ENCODE measurements around the gene HCN1. TPM values are rescaled to one million over a fixed set of nuclear protein-coding genes. Genes with fewer than 3 reads are reported as not detected.

HCN1 gene
- total and polyA plus RNA-seq, 2 of the 4 experiments (the other 2 are of a cell fraction), result not detected

GRCh38 chr5:45262061-45262590 is 434.1 kb downstream of the HCN1 start:
- intact Hi-C loops (cut with micrococcal nuclease), result no loop called here
- dilution Hi-C loops (cut with HindIII; ENCODE audit: low sequenced_read_pairs, unreplicated experiment), result no loop called here
- ATAC-seq (ENCODE audit: low read depth) (no peak), DNase-seq (no peak)
- Histone ChIP-seq H3K4ac (ENCODE audit: low read depth, low read length) (no peak overlapping the region), H2AFZ (replicated peaks; ENCODE audit: low read length, poor library complexity) (no peak overlapping the region), H3K4me3 (ENCODE audit: insufficient read depth, low read depth, low read length) (no peak overlapping the region), H3K27ac (ENCODE audit: insufficient read depth, low read length) (no peak overlapping the region), H3K27me3 (ENCODE audit: control insufficient read depth, insufficient read depth, low read length) (no peaks in the 10 kb centered on the region), H3K36me3 (ENCODE audit: control insufficient read depth, insufficient read depth, low read length) (no peaks in the 10 kb centered on the region), H4K91ac (ENCODE audit: insufficient read depth, low read depth, low read length) (no peak overlapping the region), H3K23ac (ENCODE audit: low read depth, low read length) (no peak overlapping the region), H3K4me2 (ENCODE audit: low read depth, low read length) (no peak overlapping the region), H3K9me3 (ENCODE audit: control insufficient read depth, insufficient read depth, low read length) (peaks cover 9% of the 10 kb centered on the region), H2BK120ac (ENCODE audit: low read depth, low read length) (no peak overlapping the region), H4K5ac (ENCODE audit: low read depth, low read length) (no peak overlapping the region), H2AK5ac (ENCODE audit: low read depth, low read length) (no peak overlapping the region), H4K20me1 (ENCODE audit: insufficient read depth, low read length) (no peaks in the 10 kb centered on the region), H2AK9ac (replicated peaks; ENCODE audit: low read depth, low read length, poor library complexity) (no peak overlapping the region), H3K4me1 (ENCODE audit: control insufficient read depth, insufficient read depth, low read length) (no peaks in the 10 kb centered on the region), H4K8ac (ENCODE audit: low read depth in 2 of 2, low read length in 2 of 2) (no peak overlapping the region), H3K79me1 (ENCODE audit: low read depth in 1 of 2, low read length in 2 of 2) (no peaks in the 10 kb centered on the region), H3K14ac (replicated peaks; ENCODE audit: low read depth, low read length) (no peak overlapping the region), H2BK20ac (ENCODE audit: low read depth, low read length) (no peak overlapping the region), H3K9ac (ENCODE audit: low read depth, low read length) (no peak overlapping the region), H3K56ac (ENCODE audit: extremely low read depth, insufficient read depth, low read length) (no peak overlapping the region), H3K18ac (ENCODE audit: low read depth, low read length) (no peak overlapping the region), H2BK15ac (ENCODE audit: low read depth, low read length) (no peak overlapping the region), H3K9me1 (ENCODE audit: insufficient read depth, low read length) (no peaks in the 10 kb centered on the region), H2BK5ac (ENCODE audit: low read depth, low read length, poor library complexity, severe bottlenecking) (no peak overlapping the region)
- ChIA-PET CTCF (no interaction called here), POLR2A (ENCODE audit: unreplicated experiment) (no interaction called here)
- no TSS peak for BruUV-seq (replicated peaks)
- WGBS, 2 experiments (ENCODE audit: extremely low coverage in 2 of 2, insufficient read length in 1 of 2), result 80% methylated on average over 15 of the region's 29 CpGs; no CpG with 5 or more reads in 1 of the 2 experiments
- TF ChIP-seq RAD21 (IDR thresholded peaks at IDR 0.05; ENCODE audit: low read length) (no peak), MAZ (IDR thresholded peaks at IDR 0.05; ENCODE audit: borderline replicate concordance, low read depth, low read length) (no peak), RFX5 (IDR thresholded peaks at IDR 0.05; ENCODE audit: low read depth, low read length) (no peak), MAFK (IDR thresholded peaks at IDR 0.05; ENCODE audit: low read depth, low read length) (no peak), RCOR1 (IDR thresholded peaks at IDR 0.05; ENCODE audit: insufficient replicate concordance, low read length) (no peak)
- in situ Hi-C loops (cut with MboI; ENCODE audit: low sequenced_read_pairs), result no loop called here

All from IMR-90 (cell line).